GM23338 (cell line): ENCODE measurements around the gene SNTG2. TPM values are rescaled to one million over a fixed set of nuclear protein-coding genes. Genes with fewer than 3 reads are reported as not detected.

Experiments
- ATAC-seq: fragments of 200-7000 bp; cut with Tn5 transposase; 3 replicates; pipeline ENCODE4 v1.9.1; 2020
- DNase-seq: peaks from one replicate; pipeline ENCODE4 v3.0.0-alpha.2; 2015; ENCODE audit warnings: low spot score
- H2AFZ ChIP-seq: fragments of 200-600 bp; sonication (generic); 2 replicates; pipeline ENCODE4 v1.8.0; 2016; ENCODE audit warnings: antibody characterized with exemption, mild to moderate bottlenecking, moderate library complexity
- H3F3A ChIP-seq: fragments of 200-600 bp; sonication (generic); replicated peaks from 2 replicates; pipeline ENCODE4 v1.8.0; 2017; ENCODE audit warnings: antibody characterized with exemption, mixed run types, low read depth
- H3K27ac ChIP-seq: fragments of 200-600 bp; sonication (generic); 2 replicates; pipeline ENCODE4 v1.6.1; 2016; ENCODE audit warnings: low read depth
- H3K27me3 ChIP-seq: fragments of 200-600 bp; sonication (generic); 2 replicates; pipeline ENCODE4 v1.8.0; 2016; ENCODE audit warnings: mild to moderate bottlenecking, mixed run types, moderate library complexity; ENCODE audit not compliant: insufficient read depth
- H3K36me3 ChIP-seq: fragments of 200-600 bp; sonication (generic); 2 replicates; pipeline ENCODE4 v1.8.0; 2016; ENCODE audit warnings: mild to moderate bottlenecking; ENCODE audit not compliant: insufficient read depth
- H3K4me1 ChIP-seq: fragments of 200-600 bp; sonication (generic); 2 replicates; pipeline ENCODE4 v1.8.0; 2016; ENCODE audit warnings: mild to moderate bottlenecking, moderate library complexity; ENCODE audit not compliant: insufficient read depth
- H3K4me2 ChIP-seq: fragments of 200-600 bp; sonication (generic); 2 replicates; pipeline ENCODE4 v1.7.1; 2017; ENCODE audit warnings: mixed run types
- H3K4me3 ChIP-seq: fragments of 200-600 bp; sonication (generic); 2 replicates; pipeline ENCODE4 v1.6.1; 2016; ENCODE audit warnings: mixed run types
- H3K79me2 ChIP-seq: fragments of 200-600 bp; sonication (generic); replicated peaks from 2 replicates; pipeline ENCODE4 v1.8.0; 2017; ENCODE audit warnings: mild to moderate bottlenecking; ENCODE audit not compliant: insufficient read depth
- H3K9me2 ChIP-seq: fragments of 200-600 bp; sonication (generic); 2 replicates; pipeline ENCODE4 v1.8.0; 2017; ENCODE audit not compliant: insufficient read depth
- H4K20me1 ChIP-seq: fragments of 200-600 bp; sonication (generic); replicated peaks from 2 replicates; pipeline ENCODE4 v1.8.0; 2017; ENCODE audit warnings: mild to moderate bottlenecking; ENCODE audit not compliant: insufficient read depth
- H3K27ac Mint-ChIP-seq: 2 replicates; pipeline ENCODE4 v1.8.0; 2020; ENCODE audit warnings: inconsistent platforms, mild to moderate bottlenecking, moderate library complexity, mixed read lengths
- H3K27me3 Mint-ChIP-seq: 3 replicates; pipeline ENCODE4 v1.8.0; 2022; ENCODE audit warnings: low read depth, mild to moderate bottlenecking, moderate library complexity, mixed read lengths, inconsistent platforms; ENCODE audit not compliant: insufficient read depth, poor library complexity
- H3K36me3 Mint-ChIP-seq: 3 replicates; pipeline ENCODE4 v1.8.0; 2021; ENCODE audit warnings: low read depth, mild to moderate bottlenecking, inconsistent platforms, moderate library complexity, mixed read lengths
- H3K4me1 Mint-ChIP-seq: 3 replicates; pipeline ENCODE4 v1.8.0; 2020; ENCODE audit warnings: mild to moderate bottlenecking, inconsistent platforms, mixed read lengths
- H3K4me3 Mint-ChIP-seq: 3 replicates; pipeline ENCODE4 v1.8.0; 2021; ENCODE audit warnings: moderate library complexity, mild to moderate bottlenecking, inconsistent platforms, mixed read lengths
- H3K9me3 Mint-ChIP-seq: 3 replicates; pipeline ENCODE4 v1.8.0; 2020; ENCODE audit warnings: moderate library complexity, mild to moderate bottlenecking, inconsistent platforms, mixed read lengths
- CREB1 ChIP-seq: fragments of 250-450 bp; sonication (Bioruptor Pico); IDR thresholded peaks from 2 replicates; pipeline ENCODE4 v1.5.0; 2020; ENCODE audit warnings: low read depth, mild to moderate bottlenecking, moderate library complexity
- CTCF ChIP-seq, 2 experiments: fragments of 200-600 bp in 1 of 2; sonication (generic) in 1 of 2; conservative IDR thresholded peaks; 2 replicates each; pipeline versions ENCODE4 v1.5.1 to v1.6.1; 2016 to 2017; ENCODE audit warnings: antibody characterized with exemption in 2 of 2, low read depth in 2 of 2, mild to moderate bottlenecking in 2 of 2, moderate library complexity in 1 of 2
- EZH2 ChIP-seq: fragments of 200-600 bp; sonication (generic); IDR thresholded peaks from one replicate; pipeline ENCODE4 v1.8.0; 2017; ENCODE audit warnings: antibody characterized with exemption, mild to moderate bottlenecking, low read depth; ENCODE audit not compliant: unreplicated experiment
- EZH2phosphoT487 ChIP-seq: fragments of 200-600 bp; sonication (generic); IDR thresholded peaks from one replicate; pipeline ENCODE4 v1.8.1; 2018; ENCODE audit warnings: antibody characterized with exemption; ENCODE audit not compliant: unreplicated experiment
- POLR2AphosphoS5 ChIP-seq: IDR thresholded peaks from 2 replicates; pipeline ENCODE4 v1.6.1; 2016; ENCODE audit warnings: antibody characterized with exemption, low read depth
- STAT1 ChIP-seq: IDR thresholded peaks from one replicate; pipeline ENCODE4 v1.6.1; 2016; ENCODE audit warnings: antibody characterized with exemption; ENCODE audit not compliant: unreplicated experiment
- ZNF462 ChIP-seq: fragments of 250-450 bp; sonication (Bioruptor Pico); IDR thresholded peaks from 2 replicates; pipeline ENCODE4 v1.5.0; 2020; ENCODE audit warnings: mild to moderate bottlenecking, moderate library complexity
- polyA plus RNA-seq: library from polyadenylated mRNA; unstranded; fragments of >200 nt; fragmentation: Nextera tagmentation; extraction: Ambion mirVana; gene quantifications from 2 replicates; pipeline ENCODE4 v1.2.1, GENCODE V29; 2016
- total RNA-seq: library from RNA; depleted of rRNA; stranded (reverse); fragments of >200 nt; shearing (Covaris generic); gene quantifications from 2 replicates; pipeline ENCODE4 v1.2.3, GENCODE V29; 2014

Gene SNTG2
- total and polyA plus RNA-seq, 2 experiments from 2014 or later = 27.5 to 60.4 TPM

- TF ChIP-seq ZNF462 (CRISPR knock-in tag) = no peak
- TF ChIP-seq CTCF (conservative IDR thresholded peaks at IDR 0.05; ENCODE audit: low read depth in 2 of 2) = no peak
Observed at GRCh38 chr2:943461-943797, 7.2 kb upstream of the SNTG2 start (continued).

GRCh38 chr2:943821-944220 is 6.8 kb upstream of the SNTG2 start:
- Mint-ChIP-seq H3K36me3 (peaks cover 16% of the 10 kb centered on the region), H3K4me1 (peaks cover 24% of the 10 kb centered on the region), H3K4me3 (no peak overlapping the region), H3K27ac (no peak overlapping the region), H3K27me3 (peaks cover 9% of the 10 kb centered on the region), H3K9me3 (peaks cover 22% of the 10 kb centered on the region)
- no peaks in the 10 kb centered on the region for H3K79me2 ChIP-seq
- no peaks in the 10 kb centered on the region for H4K20me1 ChIP-seq
- H3K27ac ChIP-seq = no peak overlapping the region
- H3K4me3 ChIP-seq = no peak overlapping the region
- H3K36me3 ChIP-seq = 0 out of 2 replicates have a peak, but pooled peaks cover 7% of the 10 kb centered on the region
- no peak overlapping the region for H2AFZ ChIP-seq
- no peaks in the 10 kb centered on the region; the same call in 1 of the 2 replicates for H3F3A ChIP-seq
- 0 out of 2 replicates have a peak, but pooled peaks cover 7% of the 10 kb centered on the region for H3K9me2 ChIP-seq
- no peak for ATAC-seq
- no peaks in the 10 kb centered on the region for H3K27me3 ChIP-seq
- H3K4me2 ChIP-seq = no peak overlapping the region
- peaks cover 34% of the 10 kb centered on the region for H3K4me1 ChIP-seq
- DNase-seq = no peak
- TF ChIP-seq ZNF462 (CRISPR knock-in tag) (no peak), EZH2 (no peak), CREB1 (CRISPR knock-in tag) (no peak), EZH2phosphoT487 (no peak), POLR2AphosphoS5 (no peak), STAT1 (no peak)
